HG02840 (cell line): ENCODE data around the gene GTSF1L.

Experiments
- ATAC-seq: cut with Tn5 transposase; IDR thresholded peaks from one replicate; pipeline ENCODE4 v1.9.1; 2021; ENCODE audit warnings: mild to moderate bottlenecking, moderate library complexity, moderate number of reproducible peaks; ENCODE audit not compliant: unreplicated experiment, low FRiP score

The GTSF1L gene

GRCh38 chr20:43717616-43717995, 9.2 kb downstream of the GTSF1L start:
- no peak for ATAC-seq

GRCh38 chr20:43716757-43717615, 9.8 kb downstream of the GTSF1L start:
- ATAC-seq = no peak

GRCh38 chr20:43716123-43716522, 10.7 kb downstream of the GTSF1L start:
- no peak for ATAC-seq

- no peak for ATAC-seq
Observed at GRCh38 chr20:43715511-43715910, 11.3 kb downstream of the GTSF1L start.

- ATAC-seq = no peak
Observed at GRCh38 chr20:43715044-43715443, 11.8 kb downstream of the GTSF1L start.

GRCh38 chr20:43711098-43711654, 15.6 kb downstream of the GTSF1L start:
- ATAC-seq = no peak

GRCh38 chr20:43710370-43711044, 16.3 kb downstream of the GTSF1L start:
- ATAC-seq = no peak

GRCh38 chr20:43702502-43702901, 24.3 kb downstream of the GTSF1L start:
- ATAC-seq = no peak

GRCh38 chr20:43700627-43701026, 26.2 kb downstream of the GTSF1L start:
- no peak for ATAC-seq

- no peak for ATAC-seq
Observed at GRCh38 chr20:43699941-43700565, 26.7 kb downstream of the GTSF1L start.

- ATAC-seq = no peak
Observed at GRCh38 chr20:43695571-43695970, 31.2 kb downstream of the GTSF1L start.

- ATAC-seq = no peak
Observed at GRCh38 chr20:43694763-43695162, 32.0 kb downstream of the GTSF1L start.

- ATAC-seq = no peak
Observed at GRCh38 chr20:43691928-43692524, 34.8 kb downstream of the GTSF1L start.

- no peak for ATAC-seq
Observed at GRCh38 chr20:43690943-43691598, 35.7 kb downstream of the GTSF1L start.

GRCh38 chr20:43689165-43689564, 37.6 kb downstream of the GTSF1L start:
- ATAC-seq = no peak

GRCh38 chr20:43686820-43687219, 40.0 kb downstream of the GTSF1L start:
- ATAC-seq = no peak

- ATAC-seq = peak; percentile 31
Observed at GRCh38 chr20:43682446-43682845, 44.4 kb downstream of the GTSF1L start.

GRCh38 chr20:43681991-43682410, 44.8 kb downstream of the GTSF1L start:
- ATAC-seq = peak; percentile 92

- peak; percentile 9 for ATAC-seq
Observed at GRCh38 chr20:43681468-43681942, 45.3 kb downstream of the GTSF1L start.

GRCh38 chr20:43680981-43681380, 45.8 kb downstream of the GTSF1L start:
- no peak for ATAC-seq
